ENCODE measurements around the gene HOXA1.
A peak's percentile ranks its signal among the peaks of the same experiment; 100 is the strongest.

The HOXA1 gene

GRCh38 chr7:27095897-27096767 lies at the start of gene HOXA1:
Gene HOXA1, minus strand, starts transcription at chr7:27096000. Its CDS starts 88 bp downstream, at chr7:27095912.
- TF ChIP-seq CTCF (IDR thresholded peaks at IDR 0.05; ENCODE audit: low read depth, low read length) = no peak
- DNase-seq = peak; percentile 89
- Histone ChIP-seq H3K36me3 (peaks cover 9% of the 10 kb centered on the region; the same call in 1 of the 2 replicates), H3K27ac (peak within 1 kb of the TSS; percentile 78), H3K4me3 (ENCODE audit: low read depth, low read length) (peak within 1 kb of the TSS; percentile 80), H3K9me3 (ENCODE audit: severe bottlenecking) (no peaks in the 10 kb centered on the region), H3K27me3 (ENCODE audit: insufficient read depth, low read depth, severe bottlenecking) (peaks cover 71% of the 10 kb centered on the region)

- Histone ChIP-seq H3K27me3 (ENCODE audit: insufficient read depth, low read depth, severe bottlenecking) (peaks cover 48% of the 10 kb centered on the region), H3K4me3 (ENCODE audit: low read depth, low read length) (no peak overlapping the region), H3K36me3 (no peaks in the 10 kb centered on the region), H3K9me3 (ENCODE audit: severe bottlenecking) (no peaks in the 10 kb centered on the region), H3K27ac (no peak overlapping the region)
- no peak for TF ChIP-seq CTCF (IDR thresholded peaks at IDR 0.05; ENCODE audit: low read depth, low read length)
- no peak for DNase-seq
Observed at GRCh38 chr7:27145165-27145913, 49.5 kb upstream of the HOXA1 start.

- DNase-seq = no peak
- no peak overlapping the region for H3K4me3 ChIP-seq (ENCODE audit: low read depth, low read length)
- H3K27me3 ChIP-seq (ENCODE audit: insufficient read depth, low read depth, severe bottlenecking) = peaks cover 48% of the 10 kb centered on the region
- no peak overlapping the region for H3K27ac ChIP-seq
- no peak for TF ChIP-seq CTCF (IDR thresholded peaks at IDR 0.05; ENCODE audit: low read depth, low read length)
- no peaks in the 10 kb centered on the region for H3K9me3 ChIP-seq (ENCODE audit: severe bottlenecking)
- H3K36me3 ChIP-seq = no peaks in the 10 kb centered on the region
Observed at GRCh38 chr7:27144781-27145164, 49.0 kb upstream of the HOXA1 start.

GRCh38 chr7:27143950-27144780 lies 48.4 kb upstream of the HOXA1 start:
- Histone ChIP-seq H3K36me3 (no peaks in the 10 kb centered on the region), H3K27me3 (ENCODE audit: insufficient read depth, low read depth, severe bottlenecking) (peaks cover 49% of the 10 kb centered on the region), H3K9me3 (ENCODE audit: severe bottlenecking) (no peaks in the 10 kb centered on the region), H3K4me3 (ENCODE audit: low read depth, low read length) (peak overlapping the region; percentile 56), H3K27ac (no peak overlapping the region)
- DNase-seq = no peak
- no peak for TF ChIP-seq CTCF (IDR thresholded peaks at IDR 0.05; ENCODE audit: low read depth, low read length)

- peak; percentile 91 for TF ChIP-seq CTCF (IDR thresholded peaks at IDR 0.05; ENCODE audit: low read depth, low read length)
- H3K4me3 ChIP-seq (ENCODE audit: low read depth, low read length) = peak within 1 kb of the TSS; percentile 56
- H3K36me3 ChIP-seq = no peaks in the 10 kb centered on the region
- H3K27me3 ChIP-seq (ENCODE audit: insufficient read depth, low read depth, severe bottlenecking) = peaks cover 52% of the 10 kb centered on the region
- no peak within 1 kb of the TSS for H3K27ac ChIP-seq
- no peaks in the 10 kb centered on the region for H3K9me3 ChIP-seq (ENCODE audit: severe bottlenecking)
- DNase-seq = peak; percentile 78
Observed at GRCh38 chr7:27143023-27143949, 47.5 kb upstream of the HOXA1 start, which contains the start of gene HOXA5. Gene HOXA5, minus strand, starts transcription at chr7:27143681. Its CDS starts 74 bp downstream, at chr7:27143607.

Data from WERI-Rb-1 (cell line).